WTC11 (cell line): Measurements from ENCODE around the gene EIF5B. TPM values are rescaled to one million over a fixed set of nuclear protein-coding genes. Genes with fewer than 3 reads are reported as not detected.

Source experiments
- ATAC-seq: fragments of 200-7000 bp; cut with Tn5 transposase; 2 replicates; pipeline ENCODE4 v1.10.0; 2021; ENCODE audit warnings: mild to moderate bottlenecking, moderate library complexity
- CTCF ChIA-PET: fragments of 300-600 bp; sonication (Branson Sonifier 250); formaldehyde crosslinking; loops from one replicate; lab custom pipeline; 2021; ENCODE audit warnings: antibody characterized with exemption; lab: Charles Lee
- POLR2A ChIA-PET: fragments of 350-600 bp; sonication (Branson Sonifier 250); formaldehyde crosslinking; loops from one replicate; lab custom pipeline; 2021; ENCODE audit warnings: antibody characterized with exemption; lab: Charles Lee
- DNase-seq: peaks from one replicate; pipeline ENCODE4 v3.0.0; 2021; ENCODE audit warnings: low spot score
- H3K27ac Mint-ChIP-seq: 2 replicates; pipeline ENCODE4 v1.8.0; 2021; ENCODE audit warnings: mixed read lengths
- H3K27me3 Mint-ChIP-seq: 2 replicates; pipeline ENCODE4 v1.8.0; 2021; ENCODE audit warnings: low read depth, mild to moderate bottlenecking, moderate library complexity, mixed read lengths
- H3K36me3 Mint-ChIP-seq: 2 replicates; pipeline ENCODE4 v1.8.0; 2021; ENCODE audit warnings: mixed read lengths
- H3K4me1 Mint-ChIP-seq: 2 replicates; pipeline ENCODE4 v1.8.0; 2022; ENCODE audit warnings: mixed read lengths
- H3K4me3 Mint-ChIP-seq: 2 replicates; pipeline ENCODE4 v1.8.0; 2021; ENCODE audit warnings: mild to moderate bottlenecking, moderate library complexity, mixed read lengths
- H3K9me3 Mint-ChIP-seq: 2 replicates; pipeline ENCODE4 v1.8.0; 2021; ENCODE audit warnings: mixed read lengths
- AFF4 ChIP-seq: sonication (generic); formaldehyde crosslinking; IDR thresholded peaks from 2 replicates; pipeline ENCODE4 v1.8.1; 2023; ENCODE audit warnings: mild to moderate bottlenecking, missing genetic modification reagents, borderline replicate concordance
- FOXP1 ChIP-seq: sonication (generic); formaldehyde crosslinking; IDR thresholded peaks from 2 replicates; pipeline ENCODE4 v1.8.0; 2022; ENCODE audit warnings: missing genetic modification reagents, mild to moderate bottlenecking, moderate library complexity, borderline replicate concordance
- GTF2I ChIP-seq: fragments of 250-450 bp; sonication (Bioruptor Pico); conservative IDR thresholded peaks from 2 replicates; pipeline ENCODE4 v1.4.0; 2021; ENCODE audit warnings: mild to moderate bottlenecking
- HMGA2 ChIP-seq: fragments of 250-450 bp; sonication (Bioruptor Pico); IDR thresholded peaks from 2 replicates; pipeline ENCODE4 v1.4.0; 2021; ENCODE audit warnings: mild to moderate bottlenecking, moderate library complexity
- NFATC4 ChIP-seq: fragments of 250-450 bp; sonication (Bioruptor Pico); IDR thresholded peaks from 2 replicates; pipeline ENCODE4 v1.9.0; 2021; ENCODE audit warnings: mild to moderate bottlenecking
- NFYB ChIP-seq: sonication (generic); formaldehyde crosslinking; conservative IDR thresholded peaks from 2 replicates; pipeline ENCODE4 v1.8.0; 2022; ENCODE audit warnings: low read depth, missing genetic modification reagents
- NR1H2 ChIP-seq: sonication (generic); formaldehyde crosslinking; IDR thresholded peaks from 2 replicates; pipeline ENCODE4 v1.9.0; 2021; ENCODE audit warnings: mild to moderate bottlenecking, moderate library complexity, missing genetic modification reagents
- OVOL2 ChIP-seq: fragments of 250-450 bp; sonication (Bioruptor Pico); IDR thresholded peaks from 2 replicates; pipeline ENCODE4 v1.9.0; 2021; ENCODE audit warnings: mild to moderate bottlenecking, borderline replicate concordance
- SP1 ChIP-seq: sonication (generic); formaldehyde crosslinking; conservative IDR thresholded peaks from 2 replicates; pipeline ENCODE4 v1.8.1; 2022; ENCODE audit warnings: missing genetic modification reagents
- STAT6 ChIP-seq: sonication (generic); formaldehyde crosslinking; conservative IDR thresholded peaks from 2 replicates; pipeline ENCODE4 v1.8.1; 2023; ENCODE audit warnings: mild to moderate bottlenecking, low read depth, missing genetic modification reagents, moderate library complexity
- TP53 ChIP-seq: sonication (generic); formaldehyde crosslinking; IDR thresholded peaks from 2 replicates; pipeline ENCODE4 v1.8.1; 2023; ENCODE audit warnings: mild to moderate bottlenecking, missing genetic modification reagents
- ZNF219 ChIP-seq: sonication (generic); formaldehyde crosslinking; IDR thresholded peaks from 2 replicates; pipeline ENCODE4 v1.8.0; 2023; ENCODE audit warnings: missing genetic modification reagents, mild to moderate bottlenecking, borderline replicate concordance
- ZNF232 ChIP-seq: sonication (generic); formaldehyde crosslinking; IDR thresholded peaks from 2 replicates; pipeline ENCODE4 v1.8.0; 2022; ENCODE audit warnings: mild to moderate bottlenecking, missing genetic modification reagents
- ZNF263 ChIP-seq: sonication (generic); formaldehyde crosslinking; IDR thresholded peaks from 2 replicates; pipeline ENCODE4 v1.8.1; 2022; ENCODE audit warnings: low read depth, mild to moderate bottlenecking, moderate library complexity, missing genetic modification reagents
- ZNF671 ChIP-seq: fragments of 250-450 bp; sonication (Bioruptor Pico); IDR thresholded peaks from 2 replicates; pipeline ENCODE4 v1.8.0; 2021; ENCODE audit warnings: mild to moderate bottlenecking
- total RNA-seq: library from RNA; stranded (reverse); gene quantifications from 3 replicates; pipeline ENCODE4 v1.2.3, GENCODE V29; 2021
- TF ChIP-seq, protein P1 (sequence below): fragments of 250-450 bp; sonication (Bioruptor Pico); IDR thresholded peaks from 2 replicates; pipeline ENCODE4 v1.9.0; 2021; ENCODE audit warnings: mild to moderate bottlenecking, borderline replicate concordance
- TF ChIP-seq, protein P2 (sequence below): sonication (generic); formaldehyde crosslinking; IDR thresholded peaks from 2 replicates; pipeline ENCODE4 v1.8.1; 2023; ENCODE audit warnings: mild to moderate bottlenecking, missing genetic modification reagents
- TF ChIP-seq, protein P3 (sequence below): sonication (generic); formaldehyde crosslinking; IDR thresholded peaks from 2 replicates; pipeline ENCODE4 v1.8.1; 2022; ENCODE audit warnings: low read depth, missing genetic modification reagents, borderline replicate concordance
- TF ChIP-seq, protein P4 (sequence below): fragments of 250-450 bp; sonication (Bioruptor Pico); IDR thresholded peaks from 2 replicates; pipeline ENCODE4 v1.9.0; 2021; ENCODE audit warnings: moderate library complexity, mild to moderate bottlenecking, inconsistent platforms, borderline replicate concordance

The EIF5B gene
- total RNA-seq, 1 experiment from 2014 or later: 68.8 TPM

DNA sequence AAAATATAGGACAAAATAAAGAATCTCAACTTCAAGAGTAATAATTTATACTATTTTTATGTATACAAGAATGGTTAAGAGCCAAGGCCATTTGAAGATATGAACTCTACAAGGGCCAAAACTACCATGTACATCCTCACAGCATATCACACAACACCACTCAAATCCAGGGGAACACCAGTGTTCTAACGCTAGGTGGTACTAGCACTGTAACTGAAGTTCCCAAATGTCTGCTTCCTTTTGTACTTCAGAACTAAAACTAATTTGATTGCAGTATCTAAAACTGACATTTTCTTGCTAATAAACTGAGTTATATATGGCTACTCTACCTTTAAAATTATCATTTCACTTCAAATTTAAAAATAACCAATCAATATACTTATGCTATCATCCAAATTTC, 105.6 kb downstream of the EIF5B start:
- H3K27ac Mint-ChIP-seq: no peak overlapping the region
- peaks cover 20% of the 10 kb centered on the region for H3K36me3 Mint-ChIP-seq
- no peak overlapping the region for H3K4me3 Mint-ChIP-seq
- H3K27me3 Mint-ChIP-seq: no peaks in the 10 kb centered on the region
- ATAC-seq (no peak), DNase-seq (no peak)
- H3K9me3 Mint-ChIP-seq: no peaks in the 10 kb centered on the region
- CTCF ChIA-PET: interaction anchor here (0.8 to 1.2 kb wide), 4 partner anchors 30 to 820 kb away, joined by 4 to 5 read pairs (median 4); partner anchors contain the start of gene REV1
- peaks cover 30% of the 10 kb centered on the region for H3K4me1 Mint-ChIP-seq
- POLR2A ChIA-PET: no interaction called here
- TF ChIP-seq, protein P1, sequence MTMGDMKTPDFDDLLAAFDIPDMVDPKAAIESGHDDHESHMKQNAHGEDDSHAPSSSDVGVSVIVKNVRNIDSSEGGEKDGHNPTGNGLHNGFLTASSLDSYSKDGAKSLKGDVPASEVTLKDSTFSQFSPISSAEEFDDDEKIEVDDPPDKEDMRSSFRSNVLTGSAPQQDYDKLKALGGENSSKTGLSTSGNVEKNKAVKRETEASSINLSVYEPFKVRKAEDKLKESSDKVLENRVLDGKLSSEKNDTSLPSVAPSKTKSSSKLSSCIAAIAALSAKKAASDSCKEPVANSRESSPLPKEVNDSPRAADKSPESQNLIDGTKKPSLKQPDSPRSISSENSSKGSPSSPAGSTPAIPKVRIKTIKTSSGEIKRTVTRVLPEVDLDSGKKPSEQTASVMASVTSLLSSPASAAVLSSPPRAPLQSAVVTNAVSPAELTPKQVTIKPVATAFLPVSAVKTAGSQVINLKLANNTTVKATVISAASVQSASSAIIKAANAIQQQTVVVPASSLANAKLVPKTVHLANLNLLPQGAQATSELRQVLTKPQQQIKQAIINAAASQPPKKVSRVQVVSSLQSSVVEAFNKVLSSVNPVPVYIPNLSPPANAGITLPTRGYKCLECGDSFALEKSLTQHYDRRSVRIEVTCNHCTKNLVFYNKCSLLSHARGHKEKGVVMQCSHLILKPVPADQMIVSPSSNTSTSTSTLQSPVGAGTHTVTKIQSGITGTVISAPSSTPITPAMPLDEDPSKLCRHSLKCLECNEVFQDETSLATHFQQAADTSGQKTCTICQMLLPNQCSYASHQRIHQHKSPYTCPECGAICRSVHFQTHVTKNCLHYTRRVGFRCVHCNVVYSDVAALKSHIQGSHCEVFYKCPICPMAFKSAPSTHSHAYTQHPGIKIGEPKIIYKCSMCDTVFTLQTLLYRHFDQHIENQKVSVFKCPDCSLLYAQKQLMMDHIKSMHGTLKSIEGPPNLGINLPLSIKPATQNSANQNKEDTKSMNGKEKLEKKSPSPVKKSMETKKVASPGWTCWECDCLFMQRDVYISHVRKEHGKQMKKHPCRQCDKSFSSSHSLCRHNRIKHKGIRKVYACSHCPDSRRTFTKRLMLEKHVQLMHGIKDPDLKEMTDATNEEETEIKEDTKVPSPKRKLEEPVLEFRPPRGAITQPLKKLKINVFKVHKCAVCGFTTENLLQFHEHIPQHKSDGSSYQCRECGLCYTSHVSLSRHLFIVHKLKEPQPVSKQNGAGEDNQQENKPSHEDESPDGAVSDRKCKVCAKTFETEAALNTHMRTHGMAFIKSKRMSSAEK: no peak
- TF ChIP-seq TP53 (CRISPR knock-in tag) (no peak), HMGA2 (no peak), NR1H2 (CRISPR knock-in tag) (no peak), OVOL2 (CRISPR knock-in tag) (no peak), ZNF263 (CRISPR knock-in tag) (no peak), SP1 (no peak), ZNF671 (CRISPR knock-in tag) (no peak), GTF2I (no peak), AFF4 (CRISPR knock-in tag) (no peak), FOXP1 (CRISPR knock-in tag) (no peak)
- TF ChIP-seq, protein P2, sequence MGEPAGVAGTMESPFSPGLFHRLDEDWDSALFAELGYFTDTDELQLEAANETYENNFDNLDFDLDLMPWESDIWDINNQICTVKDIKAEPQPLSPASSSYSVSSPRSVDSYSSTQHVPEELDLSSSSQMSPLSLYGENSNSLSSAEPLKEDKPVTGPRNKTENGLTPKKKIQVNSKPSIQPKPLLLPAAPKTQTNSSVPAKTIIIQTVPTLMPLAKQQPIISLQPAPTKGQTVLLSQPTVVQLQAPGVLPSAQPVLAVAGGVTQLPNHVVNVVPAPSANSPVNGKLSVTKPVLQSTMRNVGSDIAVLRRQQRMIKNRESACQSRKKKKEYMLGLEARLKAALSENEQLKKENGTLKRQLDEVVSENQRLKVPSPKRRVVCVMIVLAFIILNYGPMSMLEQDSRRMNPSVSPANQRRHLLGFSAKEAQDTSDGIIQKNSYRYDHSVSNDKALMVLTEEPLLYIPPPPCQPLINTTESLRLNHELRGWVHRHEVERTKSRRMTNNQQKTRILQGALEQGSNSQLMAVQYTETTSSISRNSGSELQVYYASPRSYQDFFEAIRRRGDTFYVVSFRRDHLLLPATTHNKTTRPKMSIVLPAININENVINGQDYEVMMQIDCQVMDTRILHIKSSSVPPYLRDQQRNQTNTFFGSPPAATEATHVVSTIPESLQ (CRISPR knock-in tag): no peak
- TF ChIP-seq, protein P3, sequence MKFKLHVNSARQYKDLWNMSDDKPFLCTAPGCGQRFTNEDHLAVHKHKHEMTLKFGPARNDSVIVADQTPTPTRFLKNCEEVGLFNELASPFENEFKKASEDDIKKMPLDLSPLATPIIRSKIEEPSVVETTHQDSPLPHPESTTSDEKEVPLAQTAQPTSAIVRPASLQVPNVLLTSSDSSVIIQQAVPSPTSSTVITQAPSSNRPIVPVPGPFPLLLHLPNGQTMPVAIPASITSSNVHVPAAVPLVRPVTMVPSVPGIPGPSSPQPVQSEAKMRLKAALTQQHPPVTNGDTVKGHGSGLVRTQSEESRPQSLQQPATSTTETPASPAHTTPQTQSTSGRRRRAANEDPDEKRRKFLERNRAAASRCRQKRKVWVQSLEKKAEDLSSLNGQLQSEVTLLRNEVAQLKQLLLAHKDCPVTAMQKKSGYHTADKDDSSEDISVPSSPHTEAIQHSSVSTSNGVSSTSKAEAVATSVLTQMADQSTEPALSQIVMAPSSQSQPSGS (CRISPR knock-in tag): no peak

GRCh38 chr2:99444222-99444621, 107.0 kb downstream of the EIF5B start:
- peak overlapping the region; percentile 96 for H3K27ac Mint-ChIP-seq
- peaks cover 20% of the 10 kb centered on the region for H3K36me3 Mint-ChIP-seq
- no peak overlapping the region for H3K4me3 Mint-ChIP-seq
- no peaks in the 10 kb centered on the region for H3K27me3 Mint-ChIP-seq
- no peak for DNase-seq
- peaks cover 21% of the 10 kb centered on the region for H3K4me1 Mint-ChIP-seq
- H3K9me3 Mint-ChIP-seq: no peaks in the 10 kb centered on the region
- ChIA-PET POLR2A (no interaction called here), CTCF (interaction anchor here (1.1 kb wide), 1 partner anchor 41 kb away, joined by 3 read pairs; no protein-coding TSS in a partner anchor)
- ATAC-seq: no peak
- TF ChIP-seq NFYB (CRISPR knock-in tag) (no peak), ZNF219 (CRISPR knock-in tag) (no peak), STAT6 (no peak), NFATC4 (no peak), ZNF232 (no peak)
- TF ChIP-seq, protein P4, sequence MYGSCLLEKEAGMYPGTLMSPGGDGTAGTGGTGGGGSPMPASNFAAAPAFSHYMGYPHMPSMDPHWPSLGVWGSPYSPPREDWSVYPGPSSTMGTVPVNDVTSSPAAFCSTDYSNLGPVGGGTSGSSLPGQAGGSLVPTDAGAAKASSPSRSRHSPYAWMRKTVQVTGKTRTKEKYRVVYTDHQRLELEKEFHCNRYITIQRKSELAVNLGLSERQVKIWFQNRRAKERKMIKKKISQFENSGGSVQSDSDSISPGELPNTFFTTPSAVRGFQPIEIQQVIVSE: no peak
- TF ChIP-seq, protein P2 (CRISPR knock-in tag): no peak
